ENCODE data around the gene TUBB.

TUBB gene

GRCh38 chr6:30687659-30688431, 32.3 kb upstream of the TUBB start:
- DNase-seq (ENCODE audit: low read depth, low spot score), result peak; percentile 65

DNA sequence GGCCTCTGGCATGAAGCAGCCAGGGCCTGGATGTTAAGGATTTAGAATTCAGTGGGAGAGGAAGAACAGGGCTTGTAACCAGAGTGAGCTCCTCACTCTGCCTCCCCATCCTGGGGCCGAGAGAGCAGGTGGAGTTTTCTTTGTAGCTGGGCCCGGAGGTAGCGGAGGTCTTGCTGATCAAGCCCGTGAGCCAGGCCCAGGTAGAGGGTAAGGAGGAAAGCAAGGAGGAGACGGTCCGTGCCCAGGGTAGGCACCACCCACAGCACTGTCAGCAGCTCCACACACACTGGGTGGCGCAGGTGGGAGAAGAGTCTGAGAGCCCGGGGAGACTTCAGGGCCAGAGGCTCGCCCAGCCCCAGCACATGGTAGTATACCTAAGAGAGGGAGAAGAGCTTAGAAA, 31.6 kb upstream of the TUBB start:
- DNase-seq (ENCODE audit: low read depth, low spot score), result no peak

- no peak for DNase-seq (ENCODE audit: low read depth, low spot score)
Observed at GRCh38 chr6:30689022-30689865, 30.9 kb upstream of the TUBB start.

DNA sequence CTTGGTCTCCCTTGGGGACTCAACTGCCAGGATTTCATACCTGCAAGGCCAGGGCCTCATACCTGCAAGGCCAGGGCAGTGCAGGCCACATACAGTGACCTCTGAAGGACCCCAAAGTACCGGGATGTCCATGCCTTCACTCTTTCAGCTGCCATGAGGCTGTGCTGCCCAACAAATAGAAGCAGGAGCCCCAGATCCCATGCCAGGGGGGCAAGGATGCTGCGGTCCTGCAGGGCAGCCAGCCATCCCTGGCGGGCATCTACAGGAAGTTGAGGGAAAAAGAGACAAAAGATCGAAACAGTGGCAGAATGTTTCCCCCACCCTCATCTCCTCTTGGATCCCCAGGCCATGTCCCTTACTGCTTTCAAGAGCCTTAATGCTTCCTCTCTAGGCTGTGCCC, 30.2 kb upstream of the TUBB start:
- no peak for DNase-seq (ENCODE audit: low read depth, low spot score)

DNA sequence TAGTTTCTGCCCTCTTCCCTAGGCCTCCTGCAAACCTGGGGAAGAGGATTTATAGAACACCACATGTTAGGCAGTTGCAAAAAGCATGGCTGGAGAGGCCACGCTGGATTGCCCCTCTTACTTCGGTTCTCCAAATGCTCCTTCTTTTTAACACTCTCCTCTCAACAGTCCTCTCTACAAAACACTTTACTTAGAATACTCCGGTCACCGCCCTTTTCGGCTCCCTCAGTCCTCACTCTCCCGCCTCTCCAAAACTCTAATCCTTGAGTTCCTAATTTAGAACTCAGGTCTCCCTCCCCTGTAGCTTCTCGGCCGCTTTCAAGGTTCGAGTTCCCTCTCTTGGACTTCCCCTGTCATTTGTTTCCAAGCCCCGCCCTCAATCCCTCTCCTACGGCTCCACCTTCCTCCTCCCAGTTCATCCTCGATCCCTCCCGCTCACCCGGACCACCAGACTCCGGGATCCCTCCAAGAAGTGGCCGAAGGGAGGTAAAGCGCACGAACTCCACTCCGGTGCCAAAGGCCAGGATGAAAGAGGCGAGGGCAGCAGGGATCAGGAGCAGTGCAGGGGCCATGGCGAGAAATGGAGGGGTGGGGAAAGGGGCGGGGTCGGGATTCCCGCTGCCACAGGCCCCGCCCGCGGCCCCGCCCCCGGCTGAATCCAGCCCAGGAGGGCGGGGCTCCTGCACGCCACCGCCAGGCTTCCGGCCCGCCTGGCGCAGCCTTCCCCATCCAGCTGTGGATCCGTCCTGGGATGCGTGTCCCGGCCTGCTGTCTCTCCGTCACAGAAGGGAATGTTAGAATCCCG, 29.5 kb upstream of the TUBB start, which contains the start of gene NRM:
NRM (minus strand) TSS at position 582 of the 805 bp plus-strand sequence; CDS start at position 572, 10 bp downstream.
- peak; percentile 94 for DNase-seq (ENCODE audit: low read depth, low spot score)

DNA sequence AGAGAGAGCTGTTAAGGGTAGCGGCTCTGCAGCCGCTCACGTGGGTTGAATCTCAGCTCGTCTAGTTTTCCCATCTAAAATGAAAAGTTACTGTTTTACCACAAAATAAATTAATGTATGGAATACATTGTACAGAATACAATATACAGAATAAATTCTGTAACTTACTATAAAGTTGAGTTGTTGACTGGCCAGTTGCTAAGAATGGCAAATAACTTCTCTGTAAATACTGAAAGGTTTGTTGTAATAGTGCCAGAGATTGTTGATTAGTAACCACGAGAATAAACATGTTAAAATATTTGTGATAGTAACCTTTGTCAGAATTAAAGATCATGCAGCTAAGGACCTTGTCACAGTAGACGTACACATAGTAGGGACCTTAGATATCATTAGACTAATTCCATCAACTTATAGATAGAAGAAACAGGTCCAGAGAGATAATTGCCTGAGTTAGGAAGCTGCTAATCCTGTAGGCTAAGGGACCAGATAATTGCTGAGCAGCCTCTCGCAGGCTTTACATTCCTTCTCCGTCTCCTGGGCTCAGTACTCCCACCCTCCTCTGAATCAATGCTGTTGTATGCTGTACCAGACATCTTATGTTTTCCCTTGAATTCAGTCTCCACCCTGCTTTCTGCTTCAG, 28.8 kb upstream of the TUBB start:
- no peak for DNase-seq (ENCODE audit: low read depth, low spot score)

GRCh38 chr6:30696432-30696831, 23.7 kb upstream of the TUBB start:
- no peak for DNase-seq (ENCODE audit: low read depth, low spot score)

DNA sequence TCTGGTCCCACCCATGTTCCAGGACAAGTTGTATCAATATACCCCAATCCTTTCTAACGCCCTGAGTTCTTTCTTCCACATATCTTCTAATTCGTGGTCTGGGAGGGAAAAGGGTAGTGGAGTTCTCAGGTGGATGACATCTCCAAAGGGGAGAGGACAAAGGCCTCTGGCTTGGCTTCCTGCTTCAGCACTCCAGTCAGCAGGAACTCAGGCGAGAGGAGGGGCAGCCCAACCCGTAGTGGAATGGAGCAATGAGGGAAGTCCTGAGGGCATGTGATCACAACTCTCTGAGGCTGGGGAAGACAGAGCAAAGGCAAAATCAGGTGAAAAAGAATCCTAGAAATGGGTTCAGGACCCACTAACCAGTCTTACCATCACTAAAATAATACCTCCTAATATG, 19.8 kb upstream of the TUBB start:
- no peak for DNase-seq (ENCODE audit: low read depth, low spot score)

GRCh38 chr6:30703011-30703410, 17.1 kb upstream of the TUBB start:
- no peak for DNase-seq (ENCODE audit: low read depth, low spot score)

- no peak for DNase-seq (ENCODE audit: low read depth, low spot score)
Observed at GRCh38 chr6:30703821-30704220, 16.3 kb upstream of the TUBB start.

- DNase-seq (ENCODE audit: low read depth, low spot score), result no peak
Observed at GRCh38 chr6:30705620-30706019, 14.5 kb upstream of the TUBB start.

DNA sequence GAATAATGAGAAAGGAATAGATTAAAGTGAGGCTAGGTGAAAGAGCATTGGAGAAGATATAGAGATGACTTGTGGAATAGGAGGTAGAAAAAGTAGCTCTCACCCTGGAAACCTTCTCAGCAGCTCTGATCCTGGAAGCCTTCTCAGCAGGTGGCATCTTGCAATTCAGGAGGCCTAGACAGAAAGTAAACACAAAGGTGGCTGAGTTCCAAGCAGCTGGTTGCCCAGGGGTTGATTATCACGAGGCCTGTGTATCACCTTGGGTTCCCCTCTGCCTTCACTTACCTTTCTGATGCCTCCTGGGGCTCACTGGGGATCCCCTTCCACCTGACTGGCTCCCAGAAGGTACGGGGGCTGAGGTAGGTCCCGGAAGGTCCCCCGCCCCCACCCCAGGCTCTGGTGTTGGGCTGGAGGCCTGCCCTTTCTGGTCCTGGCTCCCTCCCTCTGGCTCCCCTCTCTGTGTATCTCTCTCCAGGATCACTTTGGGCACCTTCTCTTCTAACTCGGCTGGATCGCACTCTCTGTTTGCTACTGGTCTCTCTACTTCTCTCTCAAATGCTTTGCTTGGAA, 12.8 kb upstream of the TUBB start:
- no peak for DNase-seq (ENCODE audit: low read depth, low spot score)

- DNase-seq (ENCODE audit: low read depth, low spot score), result no peak
Observed at GRCh38 chr6:30709101-30709868, 10.9 kb upstream of the TUBB start.

GRCh38 chr6:30711758-30712380, 8.3 kb upstream of the TUBB start:
- DNase-seq (ENCODE audit: low read depth, low spot score), result no peak

DNA sequence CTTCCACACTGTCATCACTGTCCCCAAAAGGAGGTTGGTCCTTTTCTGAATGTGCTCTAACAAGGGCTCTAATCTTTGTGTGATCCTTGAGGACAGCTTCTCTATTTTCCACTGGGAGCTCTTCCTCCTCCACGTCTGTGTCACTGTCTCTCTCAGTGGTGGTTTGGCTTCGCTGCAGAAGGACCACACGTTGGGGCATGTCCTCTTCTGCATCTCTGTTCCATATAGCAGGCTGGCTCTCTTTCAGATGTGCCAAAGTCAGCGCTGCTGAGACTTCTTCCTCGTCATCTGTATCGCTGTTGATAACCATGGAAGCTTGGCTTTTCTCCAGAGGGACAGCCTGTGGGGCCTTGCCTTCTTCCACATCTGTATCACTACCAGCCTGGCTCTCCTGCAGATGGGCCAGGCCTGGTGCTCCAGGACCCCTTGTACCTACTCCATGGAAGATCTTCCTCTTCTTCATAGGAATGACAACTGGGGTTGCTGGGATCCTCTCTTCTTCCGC, 7.7 kb upstream of the TUBB start:
- no peak for DNase-seq (ENCODE audit: low read depth, low spot score)

DNA sequence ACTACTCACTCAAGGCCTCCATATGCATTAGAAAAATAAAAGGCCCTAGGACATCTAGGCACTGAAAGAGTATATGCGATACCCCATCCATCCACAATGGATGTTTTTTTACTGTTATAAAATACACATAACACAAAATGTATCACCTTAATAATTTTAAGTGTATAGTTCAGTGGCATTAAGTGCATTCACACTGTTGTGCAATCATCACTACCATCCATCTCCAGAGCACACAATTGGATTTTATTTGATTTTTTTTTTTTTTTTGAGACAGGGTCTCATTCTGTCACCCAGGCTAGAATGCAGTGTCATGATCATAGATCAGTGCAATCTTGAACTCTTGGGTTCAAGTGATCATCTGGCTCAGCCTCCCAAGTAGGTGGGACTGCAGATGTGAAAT, 5.9 kb upstream of the TUBB start:
- no peak for DNase-seq (ENCODE audit: low read depth, low spot score)

DNA sequence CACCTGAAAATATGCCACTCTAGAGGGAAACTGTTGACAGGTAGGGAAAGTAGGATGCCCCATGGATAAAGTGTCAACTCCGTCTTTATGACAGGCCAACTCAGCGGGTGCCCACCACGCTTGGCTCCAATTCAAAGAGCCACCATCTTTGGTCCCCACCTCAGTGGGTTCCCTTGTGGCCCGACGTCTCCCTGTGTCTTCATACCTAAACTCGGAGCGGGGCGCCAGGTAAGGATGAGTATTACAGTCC, 3.3 kb upstream of the TUBB start:
- no peak for DNase-seq (ENCODE audit: low read depth, low spot score)

DNA sequence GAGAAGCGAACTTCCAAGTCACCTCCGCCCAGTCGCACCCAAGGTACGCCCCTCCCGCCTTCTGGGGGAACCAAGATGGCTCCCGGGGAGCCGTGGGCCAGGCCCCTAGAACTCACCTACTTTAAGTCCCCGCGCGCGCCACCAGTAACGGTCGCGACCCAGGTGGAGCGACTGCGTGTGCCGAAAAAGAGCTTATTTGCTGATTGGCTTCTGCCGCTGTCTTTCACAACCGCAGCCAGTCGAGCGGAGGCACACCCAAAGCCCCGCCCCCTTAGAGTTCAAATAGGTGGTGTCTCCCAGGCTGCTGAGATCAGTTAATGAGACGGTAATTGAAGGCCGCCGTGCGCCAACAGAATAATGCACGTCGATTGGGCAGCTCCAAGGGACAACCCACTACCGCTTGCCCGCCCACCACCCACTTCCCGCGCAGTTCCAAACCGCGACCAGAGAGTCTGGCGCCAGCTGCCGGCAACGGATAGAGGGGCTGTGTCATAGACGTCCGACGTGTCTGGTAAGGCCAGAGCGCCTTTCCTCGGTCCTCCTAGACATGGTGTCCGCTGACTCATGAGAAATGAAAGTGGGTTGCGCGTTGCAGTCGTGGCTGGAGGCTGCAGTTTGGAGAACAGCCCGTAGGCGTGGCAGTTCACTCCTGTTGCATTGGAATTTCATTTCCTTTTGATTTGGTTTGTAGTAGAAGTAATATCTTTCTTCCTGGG, 2.9 kb upstream of the TUBB start, which contains the start of gene MDC1:
MDC1 (minus strand) TSS at position 153 of the 716 bp plus-strand sequence. CDS start 2,106 bp downstream, outside the sequence.
- peak; percentile 100 for DNase-seq (ENCODE audit: low read depth, low spot score)

Data from astrocyte of the hippocampus (primary cell).